Measurements from ENCODE around the gene HHIP.
"Not testable (repeated sequence)": the region's sequence is repeated elsewhere in the genome, so short reads cannot be mapped to it uniquely, and the experiment has no call there.

Gene HHIP

GRCh38 chr4:144757969-144758368, 112.0 kb downstream of the HHIP start:
- DNase-seq, result no peak

DNA sequence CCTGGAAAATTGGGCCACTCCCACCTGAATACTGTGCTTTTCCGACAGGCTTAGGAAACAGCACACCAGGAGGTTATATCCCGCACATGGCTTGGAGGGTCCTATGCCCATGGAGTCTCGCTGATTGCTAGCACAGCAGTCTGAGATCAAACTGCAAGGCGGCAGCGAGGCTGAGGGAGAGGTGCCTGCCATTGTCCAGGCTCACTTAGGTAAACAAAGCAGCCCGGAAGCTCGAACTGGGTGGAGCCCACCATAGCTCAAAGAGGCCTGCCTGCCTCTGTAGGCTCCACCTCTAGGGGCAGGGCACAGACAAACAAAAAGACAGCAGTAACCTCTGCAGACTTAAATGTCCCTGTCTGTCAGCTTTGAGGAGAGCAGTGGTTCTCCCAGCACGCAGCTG, 122.9 kb downstream of the HHIP start:
- DNase-seq, result not testable (repeated sequence)

GRCh38 chr4:144778364-144778763, 132.4 kb downstream of the HHIP start:
- no peak for DNase-seq

DNA sequence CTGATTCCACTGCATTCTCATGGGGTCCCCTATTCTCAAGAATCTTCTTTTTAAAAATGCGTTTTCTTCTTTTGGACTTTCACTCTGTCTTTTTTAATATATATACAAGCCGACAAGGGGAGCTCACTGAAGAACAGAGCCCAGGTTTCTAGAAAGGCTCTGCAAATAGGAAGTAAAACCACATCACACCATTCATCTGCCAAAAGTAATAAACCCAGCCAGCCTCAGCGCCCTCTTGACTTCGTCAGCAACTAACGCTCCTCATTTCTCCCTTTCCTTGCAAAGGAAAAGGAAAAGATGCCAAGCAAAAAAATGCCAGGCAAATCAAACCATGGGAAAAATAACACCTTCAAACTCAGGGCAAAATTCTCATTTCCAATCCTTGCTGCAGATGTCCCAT, 136.4 kb downstream of the HHIP start:
- DNase-seq, result no peak

- no peak for DNase-seq
Observed at GRCh38 chr4:144785961-144786360, 140.0 kb downstream of the HHIP start.

- no peak for DNase-seq
Observed at GRCh38 chr4:144787365-144788258, 141.7 kb downstream of the HHIP start.

DNA sequence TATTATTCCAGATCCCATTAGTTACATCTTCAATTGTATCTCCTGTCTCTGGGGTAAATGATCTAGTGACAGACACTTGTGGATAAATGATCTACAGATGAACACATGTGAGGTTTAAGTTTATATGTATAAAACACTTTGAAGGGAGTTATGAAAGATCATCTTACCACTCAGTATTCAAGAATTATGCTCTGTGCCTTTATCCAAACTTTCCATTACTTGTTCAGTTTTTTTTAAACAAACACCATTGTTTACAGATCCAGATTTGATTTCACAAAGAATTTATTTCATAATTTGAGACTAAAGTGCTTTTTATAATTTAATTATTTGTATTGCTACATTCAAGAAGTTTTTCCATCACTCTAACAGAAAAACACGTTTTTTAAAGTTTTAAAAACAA, 142.5 kb downstream of the HHIP start:
- no peak for DNase-seq

DNA sequence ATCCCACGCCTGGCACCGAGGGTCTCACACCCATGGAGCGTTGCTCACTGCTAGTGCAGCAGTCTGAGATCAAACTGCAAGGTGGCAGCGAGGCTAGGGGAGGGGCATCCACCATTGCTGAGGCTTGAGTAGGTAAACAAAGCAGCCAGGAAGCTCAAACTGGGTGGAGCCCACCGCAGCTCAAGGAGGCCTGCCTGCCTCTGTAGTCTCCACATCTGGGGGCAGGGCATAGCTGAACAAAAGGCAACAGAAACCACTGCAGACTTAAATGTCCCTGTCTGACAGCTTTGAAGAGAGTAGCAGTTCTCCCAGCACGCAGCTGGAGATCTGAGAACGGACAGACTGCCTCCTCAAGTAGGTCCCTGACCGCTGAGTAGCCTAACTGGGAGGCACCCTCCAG, 146.0 kb downstream of the HHIP start:
- DNase-seq, result not testable (repeated sequence)
